Measurements from ENCODE around the gene NRXN3. TPM values are rescaled to one million over a fixed set of nuclear protein-coding genes. Genes with fewer than 3 reads are reported as not detected.

The NRXN3 gene
- total RNA-seq, result 0.15 and 0.17 TPM in 2 replicates

GRCh38 chr14:78170203-78170602 lies at the start of gene NRXN3:
NRXN3 (plus strand) TSS chr14:78170373; CDS start chr14:78243094, 72,721 bp downstream.

Data from bronchus fibroblast of lung (primary cell).